HG03565 (cell line): Measurements from ENCODE around the gene SLCO4A1.
A peak's percentile ranks its signal among the peaks of the same experiment; 100 is the strongest.

Experiments used
- ATAC-seq: cut with Tn5 transposase; IDR thresholded peaks from one replicate; pipeline ENCODE4 v1.9.1; 2021; ENCODE audit warnings: mild to moderate bottlenecking, moderate library complexity; ENCODE audit not compliant: unreplicated experiment

Gene SLCO4A1

DNA sequence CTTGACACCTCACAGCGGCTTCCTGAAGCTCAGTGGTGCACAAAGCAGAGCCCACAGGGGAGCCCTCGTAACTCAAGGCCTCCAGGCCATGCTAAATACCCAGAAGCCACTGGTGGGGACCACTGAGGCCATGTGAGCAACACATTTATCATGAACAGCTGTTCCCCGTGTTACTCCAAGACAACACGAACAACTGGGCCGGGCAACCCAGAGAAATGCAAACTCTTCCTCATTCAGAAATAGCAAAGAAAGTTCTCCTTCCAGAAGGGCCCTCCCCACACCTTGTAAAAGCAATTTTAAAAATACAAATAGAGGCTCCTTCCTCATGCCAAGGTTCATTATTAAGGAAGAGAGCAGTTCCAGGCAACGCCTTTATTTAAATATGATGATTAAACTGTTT, 36.3 kb upstream of the SLCO4A1 start:
- no peak for ATAC-seq

DNA sequence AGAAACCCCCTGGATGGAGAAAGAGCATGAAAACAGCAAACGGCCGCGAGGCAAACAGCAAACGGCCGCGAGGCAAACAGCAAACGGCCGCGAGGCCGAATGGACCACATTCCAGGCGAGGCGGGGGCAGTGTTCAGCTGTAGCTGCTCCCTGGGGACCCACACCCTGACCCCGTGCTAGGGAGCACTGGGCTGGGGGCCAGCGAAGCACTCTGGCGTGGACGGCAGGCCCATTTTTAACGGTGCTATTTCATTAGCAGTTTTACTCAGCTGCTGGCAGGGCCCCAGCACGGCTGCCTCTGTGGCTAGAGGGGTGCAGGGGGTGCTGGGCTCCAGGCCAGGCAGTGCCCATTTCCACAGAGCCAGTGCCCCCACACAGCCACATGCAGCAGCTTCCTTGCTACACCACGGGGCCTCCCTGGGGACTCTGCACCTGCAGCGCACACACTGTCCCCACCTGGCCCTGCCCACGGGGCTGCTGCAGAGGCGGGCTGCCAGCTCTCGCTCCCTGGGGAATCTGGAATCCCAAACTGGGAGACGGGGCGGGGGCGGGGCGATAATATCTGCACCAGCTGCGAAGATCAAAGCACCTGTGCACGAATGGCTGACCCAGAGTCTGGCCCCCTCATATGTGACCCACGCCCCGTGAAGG, 35.6 kb upstream of the SLCO4A1 start:
- ATAC-seq = no peak

DNA sequence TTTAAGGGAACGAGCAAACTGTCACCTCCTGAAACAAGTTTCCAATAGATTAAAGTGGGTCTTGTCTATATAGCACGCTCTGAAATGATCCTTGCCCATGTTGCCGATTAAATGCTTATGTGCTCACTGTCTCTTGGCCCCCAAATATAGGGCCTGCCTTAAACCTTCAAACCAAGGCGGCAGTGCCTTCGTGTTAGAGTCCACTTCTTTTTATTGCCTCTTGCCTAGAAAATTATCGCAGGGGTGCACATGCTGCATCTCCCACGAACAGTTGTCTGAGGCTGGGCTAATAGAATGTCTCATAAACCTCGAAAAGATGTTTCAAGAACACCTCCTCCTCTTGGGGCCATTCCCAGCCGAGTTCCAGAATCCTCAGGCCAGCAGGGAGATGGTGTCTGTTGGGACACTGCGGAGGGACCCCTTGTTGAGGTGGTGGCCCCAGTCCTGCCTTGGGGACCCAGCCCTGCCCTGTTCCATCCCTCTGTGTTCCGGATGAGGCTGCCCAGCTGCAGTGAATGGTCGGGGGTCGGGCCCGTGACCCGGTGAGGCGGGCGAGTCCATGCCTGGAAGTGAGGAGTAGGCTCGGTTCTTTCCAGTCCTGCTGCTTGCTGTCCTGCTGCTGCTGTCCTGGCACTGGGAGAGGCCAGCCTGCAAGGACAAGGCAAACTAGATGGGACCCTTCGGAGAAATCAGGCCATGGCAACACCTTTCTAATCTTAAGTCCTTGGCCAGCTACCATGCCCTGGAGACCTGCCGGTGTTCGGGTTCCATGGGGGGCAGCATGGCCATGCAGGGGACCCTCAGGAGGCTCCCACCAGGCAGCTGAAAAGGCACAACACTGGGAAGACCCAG, 34.7 kb upstream of the SLCO4A1 start:
- ATAC-seq = no peak

DNA sequence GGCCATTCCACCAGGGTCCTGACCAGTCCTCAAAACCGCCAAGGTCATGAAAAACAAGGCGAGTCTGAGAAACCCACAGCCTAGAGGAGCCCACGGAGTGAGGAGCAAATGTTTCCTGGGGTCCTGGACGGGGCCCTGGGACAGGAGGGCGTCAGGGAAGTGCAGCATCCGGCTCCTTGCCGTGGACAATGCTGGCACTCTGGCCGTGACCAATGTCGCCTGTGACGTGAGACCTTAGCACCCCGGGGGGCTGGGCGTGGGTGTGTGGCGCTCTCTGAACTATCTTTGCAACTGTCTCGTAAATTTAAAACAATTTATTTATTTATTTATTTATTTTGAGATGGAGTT, 34.1 kb upstream of the SLCO4A1 start:
- ATAC-seq = no peak

DNA sequence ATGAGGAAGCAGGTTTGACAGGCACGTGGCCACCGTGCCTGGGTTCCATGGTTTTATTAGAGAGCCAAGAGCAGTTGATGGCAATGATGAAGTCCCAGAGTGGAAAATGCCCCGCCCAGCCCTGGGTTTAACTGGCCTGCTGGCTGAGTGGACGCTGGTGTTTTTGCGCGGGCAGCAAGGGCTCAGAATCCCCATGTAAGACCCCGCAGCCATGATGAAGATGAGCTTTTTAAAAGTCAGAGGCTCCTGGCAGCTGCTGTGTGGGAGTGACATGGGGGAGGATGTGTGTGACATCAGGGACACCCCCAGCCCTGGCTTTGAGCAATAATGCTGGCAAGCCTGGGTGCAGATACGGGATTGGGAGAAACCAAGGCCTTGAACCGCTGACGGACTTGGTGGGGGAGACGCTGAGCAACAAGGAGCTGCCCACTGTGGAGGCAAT, 33.0 kb upstream of the SLCO4A1 start:
- no peak for ATAC-seq

DNA sequence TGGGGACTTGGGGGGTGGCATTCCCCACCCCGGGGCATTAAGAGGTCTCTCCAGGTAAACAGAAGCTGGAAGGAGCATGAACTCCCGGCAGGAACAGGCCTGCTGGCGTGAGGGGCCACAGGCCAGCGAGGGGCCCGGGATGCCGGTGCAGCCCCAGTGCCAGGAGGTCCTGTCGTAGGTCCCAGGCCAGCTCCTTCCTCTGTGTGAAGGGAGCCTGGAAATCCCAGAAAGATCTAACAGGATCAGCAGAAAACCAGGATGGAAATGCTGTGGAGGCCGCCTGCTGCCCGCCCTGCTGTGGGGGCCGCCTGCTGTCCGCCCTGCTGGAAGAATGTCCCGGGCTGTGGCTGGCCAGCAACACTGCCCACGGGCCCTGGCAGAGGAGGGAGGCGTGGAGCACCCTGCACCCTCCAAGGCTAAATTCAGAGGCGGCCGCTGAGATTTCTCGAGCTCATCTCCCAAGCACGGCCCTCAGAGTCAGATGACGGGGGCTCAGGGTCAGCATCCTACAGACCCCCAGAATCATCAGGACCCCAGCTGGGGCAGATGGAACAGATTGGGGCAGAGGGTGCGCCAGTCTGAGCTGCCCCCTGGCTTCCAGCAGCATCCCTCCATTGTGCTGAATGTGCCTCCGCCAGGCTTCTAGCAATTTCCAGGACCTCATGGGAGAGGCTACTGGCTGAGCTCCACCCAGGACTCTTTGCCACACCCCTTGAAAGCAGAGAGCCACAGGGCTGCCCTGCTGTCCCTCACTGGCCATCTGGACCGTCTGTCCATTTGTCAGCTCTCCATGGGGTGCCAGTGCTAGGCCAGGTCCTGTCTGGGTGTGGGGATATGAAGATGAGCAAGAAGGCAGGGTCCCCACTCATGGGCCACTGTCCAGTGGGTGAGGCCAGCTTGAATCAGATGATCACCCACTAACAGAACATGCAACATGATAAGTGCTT, 32.2 kb upstream of the SLCO4A1 start:
- ATAC-seq = no peak

DNA sequence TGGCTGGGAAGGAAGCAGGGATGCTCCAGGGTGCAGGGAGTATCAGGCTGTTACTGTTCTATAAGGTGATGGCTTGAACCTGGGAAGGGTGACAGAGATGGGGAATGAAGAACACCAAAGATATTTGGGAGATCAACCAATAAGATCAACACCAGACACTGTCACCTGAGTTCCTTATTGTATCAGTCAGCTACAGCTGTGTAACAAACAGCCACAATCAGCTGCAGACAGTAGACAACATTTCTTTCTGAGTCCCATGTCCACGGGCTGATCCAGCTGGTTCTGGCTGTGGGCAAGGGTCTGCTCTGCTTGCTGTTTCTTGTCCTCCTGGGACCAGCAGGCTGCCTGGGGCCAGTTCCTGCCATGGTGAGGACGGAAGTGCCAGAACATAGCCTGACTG, 31.3 kb upstream of the SLCO4A1 start:
- no peak for ATAC-seq

DNA sequence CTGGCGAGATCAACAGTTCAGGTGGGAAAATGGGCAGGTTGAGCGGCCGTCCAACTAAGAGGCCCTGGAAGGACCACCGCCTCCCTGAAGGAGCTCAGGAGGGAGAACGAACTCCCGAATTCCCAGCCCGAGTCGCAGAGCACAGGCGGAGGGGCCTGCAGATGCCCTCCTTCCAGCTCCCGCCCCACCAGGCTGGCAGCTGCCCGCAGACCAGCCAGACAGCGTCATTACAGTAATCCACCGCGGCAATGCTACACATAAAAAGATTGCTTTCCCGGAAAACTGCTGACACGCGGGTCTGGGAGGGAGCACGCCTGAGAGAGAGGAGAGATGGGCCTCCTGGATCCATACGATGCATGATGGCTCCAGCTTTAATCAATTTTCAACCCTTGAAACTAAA, 30.5 kb upstream of the SLCO4A1 start:
- ATAC-seq = no peak

DNA sequence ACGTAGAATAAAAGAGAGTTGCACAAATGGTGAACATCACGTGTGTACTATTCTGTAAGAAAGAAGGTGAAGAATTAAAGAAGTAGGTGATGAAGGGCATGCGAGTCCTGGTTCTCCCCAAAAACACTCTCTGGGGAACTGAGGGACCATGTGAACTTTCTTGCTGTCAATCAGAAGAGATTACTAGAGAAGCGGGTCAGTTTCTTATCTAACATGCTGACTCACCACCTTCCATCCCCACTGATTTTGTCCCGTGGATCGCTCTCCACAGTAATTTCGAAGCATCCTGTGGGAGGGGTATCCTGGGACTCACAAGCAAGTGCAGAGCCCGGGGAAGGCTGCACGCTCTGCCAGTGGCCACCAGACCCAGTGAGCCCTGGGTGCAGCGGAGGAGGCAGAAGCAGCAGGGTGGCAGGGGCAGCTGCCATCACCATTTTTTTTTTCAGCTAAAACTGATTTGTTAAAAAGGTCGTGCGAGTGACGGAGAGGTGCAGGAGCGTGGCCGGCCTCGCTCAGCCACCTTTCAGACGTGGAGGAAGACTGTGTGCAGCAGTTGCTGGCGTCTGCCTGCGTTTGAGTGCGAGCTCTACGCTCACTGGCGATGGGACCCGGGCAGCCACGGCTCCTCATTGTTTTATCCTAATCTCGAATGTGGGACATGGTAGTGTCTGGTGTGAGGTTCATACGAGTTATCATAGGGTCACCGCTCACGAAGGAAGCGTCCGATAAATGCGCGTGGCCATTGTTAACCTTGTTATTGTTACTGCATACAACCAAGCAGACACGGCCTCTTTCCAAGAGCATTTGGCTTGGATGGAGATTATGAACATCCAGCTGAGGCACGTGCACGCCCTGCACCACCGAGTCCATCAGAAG, 28.0 kb upstream of the SLCO4A1 start:
- ATAC-seq = no peak

DNA sequence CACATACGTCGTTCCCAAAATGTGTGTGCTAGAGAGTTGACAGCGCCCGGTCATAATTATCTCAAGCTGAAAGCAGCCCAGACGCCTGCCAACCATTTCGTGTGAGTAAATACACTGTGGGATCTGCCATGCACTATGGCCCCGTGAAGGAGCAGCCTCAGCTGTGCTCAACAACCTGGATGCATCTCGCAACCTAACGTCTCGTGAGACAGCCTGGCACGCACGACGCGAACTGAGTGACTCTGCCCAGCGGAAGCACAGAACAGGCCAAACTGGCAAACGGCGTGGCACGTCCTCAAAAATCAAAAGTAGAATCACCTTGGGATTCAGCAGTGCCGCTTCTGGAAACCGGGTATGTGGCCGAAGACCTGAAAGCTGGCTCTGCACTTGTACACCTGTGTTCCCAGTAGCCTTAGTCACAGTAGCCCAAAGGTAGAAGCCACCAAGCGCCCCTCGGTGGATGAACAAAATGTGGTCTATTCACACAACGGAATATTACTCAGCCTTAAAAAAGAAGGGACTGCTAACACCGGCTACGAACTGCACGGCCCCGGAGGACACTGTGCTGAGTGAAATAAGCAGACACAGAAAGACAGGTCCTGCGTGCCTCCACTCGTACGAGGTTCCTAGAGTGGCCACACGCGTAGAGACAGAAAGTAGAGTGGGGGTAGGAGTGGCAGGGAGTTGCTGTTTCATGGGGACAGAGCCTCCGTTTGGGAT, 27.2 kb upstream of the SLCO4A1 start:
- ATAC-seq = no peak

DNA sequence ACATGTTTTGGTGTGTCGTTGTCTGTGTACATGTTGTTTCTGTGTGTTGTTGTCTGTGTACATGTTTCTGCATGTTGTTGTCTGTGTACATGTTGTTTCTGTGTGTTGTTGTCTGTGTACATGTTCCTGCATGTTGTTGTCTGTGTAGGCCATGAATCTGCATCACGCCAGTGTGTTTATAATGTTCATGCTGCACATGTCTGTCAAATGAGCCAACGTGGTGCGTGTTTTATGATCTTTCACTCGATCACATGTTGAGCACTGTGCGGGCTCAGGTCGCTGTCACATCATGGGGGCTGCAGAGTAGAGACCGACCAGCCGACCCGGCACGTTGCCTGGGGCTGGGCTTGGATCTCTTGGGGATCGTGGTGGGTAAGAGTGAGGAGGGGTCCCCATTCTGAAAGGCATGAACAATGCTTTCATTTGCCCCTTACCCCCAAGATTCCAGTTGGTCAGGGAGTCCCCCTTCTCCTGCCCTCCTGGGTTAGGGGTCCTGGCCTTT, 26.5 kb upstream of the SLCO4A1 start:
- no peak for ATAC-seq

DNA sequence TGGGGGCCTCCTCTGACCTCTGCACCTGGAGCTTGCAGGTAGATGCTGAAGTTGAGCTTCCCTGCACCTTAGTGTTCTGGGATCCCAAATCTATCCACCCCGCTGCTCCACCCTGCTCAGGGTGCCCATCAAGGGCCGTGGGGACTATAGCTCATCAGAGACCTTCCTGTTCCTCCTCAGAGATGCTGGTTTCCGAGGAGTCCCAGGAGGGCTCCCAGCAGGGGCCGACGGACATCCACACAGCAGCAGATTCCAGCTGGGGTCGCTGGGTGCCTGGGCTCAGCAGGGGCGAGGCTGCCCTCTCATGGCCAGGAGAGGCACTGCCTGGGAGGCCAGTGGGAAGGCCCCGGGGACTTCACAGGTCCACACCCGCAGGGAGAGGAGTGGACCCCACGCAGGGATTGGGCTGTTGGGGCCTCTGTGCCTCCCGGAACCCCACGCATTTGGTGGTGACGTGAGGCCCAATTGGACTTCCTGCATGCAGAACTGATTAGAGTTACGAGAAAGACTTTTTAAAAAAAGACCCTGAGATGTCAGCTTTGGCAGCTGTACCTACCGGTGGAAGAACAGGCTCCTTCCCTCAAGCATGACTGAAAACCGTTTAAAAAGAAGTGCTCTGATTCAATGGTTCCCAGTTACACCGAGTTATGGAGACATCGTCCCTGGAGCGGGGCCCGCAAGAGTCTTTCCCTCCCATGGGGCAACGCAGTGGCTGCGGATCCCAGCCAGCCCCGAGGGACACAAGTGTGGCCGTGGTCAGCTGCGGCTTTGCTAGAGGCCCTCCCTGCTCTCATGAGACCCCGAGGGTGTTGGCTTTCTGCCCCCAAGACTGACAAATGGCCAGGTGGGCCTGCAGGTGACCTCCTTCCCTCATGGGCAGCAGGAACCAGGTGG, 25.3 kb upstream of the SLCO4A1 start:
- ATAC-seq = peak; percentile 57

DNA sequence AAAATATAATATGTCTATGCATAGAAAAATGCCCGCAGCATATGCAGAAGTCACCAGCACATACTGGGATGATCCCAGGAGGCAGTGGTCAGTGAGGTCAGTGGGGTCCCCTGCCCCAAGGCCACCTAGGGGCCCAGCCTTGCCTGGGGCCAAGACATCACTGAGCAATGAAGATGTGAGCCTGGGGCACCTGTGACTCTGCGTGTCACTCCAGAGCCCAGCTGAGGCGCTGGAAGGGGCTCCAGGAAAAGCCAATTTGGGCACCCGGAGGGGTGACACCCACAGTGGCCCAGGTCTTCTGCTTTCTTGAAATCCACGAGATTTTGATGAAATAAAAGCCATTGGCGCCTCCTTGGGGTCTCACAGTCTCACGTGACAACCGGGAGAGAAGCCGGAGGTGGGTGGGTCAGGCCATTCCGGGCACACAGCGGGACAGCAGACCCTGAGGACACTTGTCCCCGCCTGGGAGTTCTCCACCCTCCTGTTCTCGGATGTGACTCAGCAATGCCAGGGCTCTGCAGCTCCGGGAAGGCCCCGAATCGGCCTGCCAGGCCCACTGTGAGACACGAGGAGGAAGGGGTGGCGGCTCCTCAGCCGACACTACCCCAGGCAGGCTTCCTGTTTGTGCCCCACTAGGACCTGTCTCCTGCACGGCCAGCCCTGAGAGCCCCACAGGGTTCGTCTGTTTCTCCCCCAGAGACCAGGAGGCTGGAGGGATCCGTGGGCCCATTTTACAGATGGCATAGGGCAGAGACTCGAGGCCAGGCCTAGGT, 24.4 kb upstream of the SLCO4A1 start:
- peak; percentile 18 for ATAC-seq

DNA sequence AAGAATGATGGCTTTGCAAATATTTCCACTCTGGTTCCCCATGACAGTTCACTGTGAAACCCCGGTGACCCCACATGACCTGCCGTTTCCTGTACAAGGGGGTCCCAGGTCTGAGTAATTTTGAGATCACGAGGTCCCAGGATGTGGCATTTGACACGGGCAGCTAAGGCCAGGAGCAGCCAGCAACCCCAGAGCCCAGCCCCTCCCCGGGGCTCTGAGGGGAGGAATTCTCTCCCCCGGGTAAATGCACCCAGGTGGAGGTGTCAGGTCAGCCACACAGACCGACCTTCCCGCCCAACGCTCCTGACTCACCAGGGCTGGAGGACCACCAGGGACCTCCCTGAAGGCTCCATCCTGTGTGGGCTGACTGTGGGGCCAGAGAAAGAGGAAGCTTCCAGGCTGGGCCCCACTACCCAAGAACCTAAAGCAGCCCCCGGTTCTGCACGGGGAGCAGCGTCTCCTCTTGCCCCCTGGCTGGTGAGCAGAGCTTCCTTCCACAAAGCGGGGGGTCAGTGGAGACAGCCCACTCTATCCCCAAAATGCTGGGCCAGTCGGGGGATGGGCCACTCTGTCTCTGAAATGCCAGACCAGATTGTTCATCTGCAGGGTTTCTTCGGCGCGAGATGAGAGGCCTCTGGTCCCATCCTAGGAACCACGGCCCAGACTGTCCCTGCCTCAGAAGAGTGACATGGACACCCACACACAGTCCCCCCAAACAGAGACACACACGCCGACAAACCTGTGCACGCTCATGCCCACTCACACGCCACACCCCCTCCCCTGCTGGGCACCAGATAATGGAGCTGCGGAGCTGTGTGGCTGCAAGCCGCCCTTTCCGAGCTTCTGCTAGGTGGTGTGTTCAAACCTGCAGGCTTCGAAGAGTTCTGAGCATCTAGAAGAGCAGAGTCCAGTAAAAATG, 23.4 kb upstream of the SLCO4A1 start:
- peak; percentile 34 for ATAC-seq

DNA sequence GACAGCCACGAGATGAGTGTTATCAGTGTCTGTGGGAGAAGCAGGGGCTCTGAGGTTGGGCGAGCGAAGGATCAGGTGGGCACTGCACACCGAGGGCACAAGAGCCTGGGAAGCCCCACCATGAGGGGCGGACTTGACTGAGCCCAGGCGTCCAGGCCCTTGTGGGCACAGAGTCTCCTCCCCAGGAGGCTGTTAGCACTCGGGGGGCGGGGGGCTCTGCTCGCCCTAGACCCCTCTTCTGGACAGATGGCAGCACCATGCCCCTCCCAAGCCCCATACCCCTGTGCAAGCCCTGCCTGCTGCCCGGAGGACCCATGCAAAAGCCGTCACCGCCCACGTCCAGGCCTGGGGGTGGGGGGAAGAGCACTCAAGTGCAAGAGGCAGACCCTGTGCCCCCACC, 21.7 kb upstream of the SLCO4A1 start:
- no peak for ATAC-seq

DNA sequence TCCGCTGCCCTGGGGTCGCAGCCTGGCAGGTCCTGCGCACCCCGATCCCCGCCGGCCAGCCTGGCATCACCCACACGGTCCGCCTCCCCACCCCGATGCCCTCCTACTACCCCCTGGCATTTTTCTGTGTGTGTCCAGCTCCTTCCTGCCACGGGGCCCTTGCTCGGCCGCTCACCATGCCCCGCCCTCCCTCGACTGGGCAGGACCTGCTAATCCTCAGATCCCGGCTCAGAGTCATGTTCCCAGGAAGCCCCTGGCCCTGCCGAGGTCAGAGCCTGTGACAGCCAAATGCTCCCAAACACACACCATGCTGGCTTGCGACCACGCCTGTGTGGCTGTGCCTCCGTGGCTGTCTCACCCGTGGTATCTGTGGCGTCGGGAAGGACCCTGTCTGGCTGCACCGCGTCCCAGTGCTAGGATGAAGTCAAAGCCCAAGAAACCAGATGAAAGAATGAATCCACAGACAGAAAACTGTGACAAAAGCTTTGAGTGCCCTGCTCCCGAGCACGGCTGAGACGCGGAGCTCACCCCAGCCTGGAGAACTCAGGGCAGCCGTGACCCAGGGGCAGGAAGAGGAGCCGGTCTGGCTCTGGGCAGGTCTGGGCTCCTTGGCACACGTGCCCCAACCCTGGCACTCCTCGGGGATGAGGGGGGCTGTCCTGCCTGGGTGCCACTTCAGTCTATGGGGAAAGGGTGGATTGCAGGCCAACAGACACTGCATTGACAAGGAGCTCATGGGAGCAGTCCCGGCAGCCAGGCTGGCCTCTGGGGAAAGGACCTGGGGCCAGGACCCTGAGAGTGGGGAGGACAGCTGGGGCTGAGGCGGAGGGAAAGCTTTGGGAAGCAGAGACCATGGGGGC, 20.8 kb upstream of the SLCO4A1 start:
- ATAC-seq = no peak
